Neuron (in vitro differentiated cells): ENCODE data around the gene FAM210B.

ENCODE experiments used
- H2AFZ ChIP-seq: one replicate; pipeline ENCODE4 v1.6.1; 2013; ENCODE audit warnings: low read depth, mild to moderate bottlenecking, inconsistent platforms, low read length, moderate library complexity
- H3K27me3 ChIP-seq: one replicate; pipeline ENCODE4 v1.6.1; 2013; ENCODE audit warnings: low read length; ENCODE audit not compliant: insufficient read depth
- H3K36me3 ChIP-seq: one replicate; pipeline ENCODE4 v1.6.1; 2013; ENCODE audit warnings: low read length; ENCODE audit not compliant: insufficient read depth
- H3K4me1 ChIP-seq: one replicate; pipeline ENCODE4 v1.6.1; 2013; ENCODE audit warnings: low read length; ENCODE audit not compliant: insufficient read depth
- H3K4me3 ChIP-seq: 2 replicates; pipeline ENCODE4 v1.5.1; 2013; ENCODE audit warnings: mild to moderate bottlenecking, low read length, moderate library complexity
- H3K9me3 ChIP-seq: one replicate; pipeline ENCODE4 v1.6.1; 2013; ENCODE audit warnings: low read length

Gene FAM210B

GRCh38 chr20:56368351-56369134 lies 9.8 kb downstream of the FAM210B start:
- Histone ChIP-seq H3K4me3 (no peak overlapping the region), H3K36me3 (peaks cover 45% of the 10 kb centered on the region), H2AFZ (no peak overlapping the region), H3K27me3 (no peaks in the 10 kb centered on the region), H3K9me3 (no peaks in the 10 kb centered on the region), H3K4me1 (peaks cover 5% of the 10 kb centered on the region)

GRCh38 chr20:56369179-56369578 lies 10.4 kb downstream of the FAM210B start:
- Histone ChIP-seq H3K27me3 (no peaks in the 10 kb centered on the region), H3K9me3 (no peaks in the 10 kb centered on the region), H3K36me3 (peaks cover 51% of the 10 kb centered on the region), H2AFZ (no peak overlapping the region), H3K4me3 (no peak overlapping the region), H3K4me1 (peaks cover 5% of the 10 kb centered on the region)

- H3K27me3 ChIP-seq = no peaks in the 10 kb centered on the region
- peaks cover 61% of the 10 kb centered on the region for H3K36me3 ChIP-seq
- no peak overlapping the region for H3K4me3 ChIP-seq
- H3K4me1 ChIP-seq = peaks cover 5% of the 10 kb centered on the region
- no peaks in the 10 kb centered on the region for H3K9me3 ChIP-seq
- H2AFZ ChIP-seq = no peak overlapping the region
These were observed 13.2 kb downstream of the FAM210B start for GRCh38 chr20:56371977-56372376.

- Histone ChIP-seq H3K27me3 (no peaks in the 10 kb centered on the region), H2AFZ (no peak overlapping the region), H3K4me1 (peaks cover 5% of the 10 kb centered on the region), H3K4me3 (no peak overlapping the region), H3K9me3 (no peaks in the 10 kb centered on the region), H3K36me3 (peaks cover 65% of the 10 kb centered on the region)
These were observed 14.1 kb downstream of the FAM210B start for GRCh38 chr20:56372850-56373249.

- no peak overlapping the region for H3K4me3 ChIP-seq
- peaks cover 76% of the 10 kb centered on the region for H3K36me3 ChIP-seq
- no peaks in the 10 kb centered on the region for H3K9me3 ChIP-seq
- no peak overlapping the region for H2AFZ ChIP-seq
- H3K4me1 ChIP-seq = peaks cover under 1% of the 10 kb centered on the region
- H3K27me3 ChIP-seq = no peaks in the 10 kb centered on the region
These were observed 15.2 kb downstream of the FAM210B start for GRCh38 chr20:56373942-56374341.

GRCh38 chr20:56376331-56376730 lies 17.6 kb downstream of the FAM210B start:
- H3K27me3 ChIP-seq = no peaks in the 10 kb centered on the region
- H3K9me3 ChIP-seq = no peaks in the 10 kb centered on the region
- H3K4me1 ChIP-seq = no peaks in the 10 kb centered on the region
- no peak overlapping the region for H2AFZ ChIP-seq
- peaks cover 73% of the 10 kb centered on the region for H3K36me3 ChIP-seq
- H3K4me3 ChIP-seq = no peak overlapping the region

GRCh38 chr20:56378386-56378785 lies 19.6 kb downstream of the FAM210B start:
- H3K4me1 ChIP-seq = no peaks in the 10 kb centered on the region
- H3K27me3 ChIP-seq = no peaks in the 10 kb centered on the region
- peaks cover 69% of the 10 kb centered on the region for H3K36me3 ChIP-seq
- H3K4me3 ChIP-seq = no peak overlapping the region
- no peak overlapping the region for H2AFZ ChIP-seq
- no peaks in the 10 kb centered on the region for H3K9me3 ChIP-seq

- peaks cover 70% of the 10 kb centered on the region for H3K36me3 ChIP-seq
- H3K9me3 ChIP-seq = no peaks in the 10 kb centered on the region
- H3K4me1 ChIP-seq = no peaks in the 10 kb centered on the region
- no peak overlapping the region for H3K4me3 ChIP-seq
- H2AFZ ChIP-seq = no peak overlapping the region
- H3K27me3 ChIP-seq = no peaks in the 10 kb centered on the region
These were observed 21.6 kb downstream of the FAM210B start for GRCh38 chr20:56380375-56380774.

- peaks cover 71% of the 10 kb centered on the region for H3K36me3 ChIP-seq
These were observed 22.7 kb downstream of the FAM210B start for GRCh38 chr20:56381501-56381900.

GRCh38 chr20:56382696-56383095 lies 23.9 kb downstream of the FAM210B start:
- H3K4me3 ChIP-seq = no peak overlapping the region
- H3K36me3 ChIP-seq = peaks cover 67% of the 10 kb centered on the region
- no peaks in the 10 kb centered on the region for H3K27me3 ChIP-seq

More at GRCh38 chr20:56381501-56381900, 22.7 kb downstream of the FAM210B start:
- H3K27me3 ChIP-seq = no peaks in the 10 kb centered on the region
- no peaks in the 10 kb centered on the region for H3K4me1 ChIP-seq
- no peaks in the 10 kb centered on the region for H3K9me3 ChIP-seq
- no peak overlapping the region for H3K4me3 ChIP-seq
- H2AFZ ChIP-seq = no peak overlapping the region

GRCh38 chr20:56383334-56383733 lies 24.6 kb downstream of the FAM210B start:
- Histone ChIP-seq H3K4me3 (no peak overlapping the region), H3K9me3 (no peaks in the 10 kb centered on the region), H3K36me3 (peaks cover 67% of the 10 kb centered on the region), H3K27me3 (no peaks in the 10 kb centered on the region), H3K4me1 (no peaks in the 10 kb centered on the region), H2AFZ (no peak overlapping the region)

More at GRCh38 chr20:56382696-56383095, 23.9 kb downstream of the FAM210B start:
- Histone ChIP-seq H3K9me3 (no peaks in the 10 kb centered on the region), H2AFZ (no peak overlapping the region), H3K4me1 (no peaks in the 10 kb centered on the region)

GRCh38 chr20:56385130-56385529 lies 26.4 kb downstream of the FAM210B start:
- H2AFZ ChIP-seq = no peak overlapping the region
- no peaks in the 10 kb centered on the region for H3K4me1 ChIP-seq
- no peaks in the 10 kb centered on the region for H3K9me3 ChIP-seq
- H3K4me3 ChIP-seq = no peak overlapping the region
- no peaks in the 10 kb centered on the region for H3K27me3 ChIP-seq
- peaks cover 69% of the 10 kb centered on the region for H3K36me3 ChIP-seq

- Histone ChIP-seq H3K4me1 (peaks cover 9% of the 10 kb centered on the region), H3K4me3 (no peak overlapping the region), H2AFZ (no peak overlapping the region), H3K9me3 (no peaks in the 10 kb centered on the region), H3K36me3 (peaks cover 60% of the 10 kb centered on the region), H3K27me3 (no peaks in the 10 kb centered on the region)
These were observed 27.4 kb downstream of the FAM210B start for GRCh38 chr20:56386219-56386618.

GRCh38 chr20:56388882-56389281 lies 30.1 kb downstream of the FAM210B start:
- Histone ChIP-seq H3K4me1 (peaks cover 17% of the 10 kb centered on the region), H3K4me3 (no peak overlapping the region), H3K27me3 (no peaks in the 10 kb centered on the region), H3K9me3 (no peaks in the 10 kb centered on the region), H3K36me3 (peaks cover 39% of the 10 kb centered on the region), H2AFZ (no peak overlapping the region)
